ENCODE measurements around the gene C16orf89. TPM values are rescaled to one million over a fixed set of nuclear protein-coding genes. Genes with fewer than 3 reads are reported as not detected.

The C16orf89 gene
- total and polyA plus RNA-seq, 2 experiments from 2014 or later: 2.8 to 4.4 TPM

- peaks cover 35% of the 10 kb centered on the region for H3K79me2 ChIP-seq (replicated peaks; ENCODE audit: insufficient read depth)
- DNase-seq (ENCODE audit: low spot score) (no peak), ATAC-seq (no peak)
- 0 out of 3 replicates have a peak, but pooled peaks cover 3% of the 10 kb centered on the region for H3K9me3 Mint-ChIP-seq
- H3K9me2 ChIP-seq (ENCODE audit: insufficient read depth): no peaks in the 10 kb centered on the region
- H3K27ac Mint-ChIP-seq: no peak overlapping the region
- TF ChIP-seq STAT1 (IDR thresholded peaks at IDR 0.05; ENCODE audit: unreplicated experiment) (no peak), EZH2phosphoT487 (IDR thresholded peaks at IDR 0.05; ENCODE audit: unreplicated experiment) (no peak), ZNF114 (CRISPR knock-in tag; IDR thresholded peaks at IDR 0.05) (no peak), CTCF (conservative IDR thresholded peaks at IDR 0.05; ENCODE audit: low read depth in 2 of 2) (no peak), NANOG (IDR thresholded peaks at IDR 0.05; ENCODE audit: borderline replicate concordance) (no peak), JUNB (IDR thresholded peaks at IDR 0.05; ENCODE audit: unreplicated experiment) (no peak), REST (IDR thresholded peaks at IDR 0.05; ENCODE audit: unreplicated experiment) (no peak), ETS1 (IDR thresholded peaks at IDR 0.05) (no peak), EZH2 (IDR thresholded peaks at IDR 0.05; ENCODE audit: low read depth, unreplicated experiment) (no peak), ZNF462 (CRISPR knock-in tag; IDR thresholded peaks at IDR 0.05) (no peak), CREB1 (CRISPR knock-in tag; IDR thresholded peaks at IDR 0.05; ENCODE audit: low read depth) (no peak), POLR2AphosphoS5 (IDR thresholded peaks at IDR 0.05; ENCODE audit: low read depth) (no peak), ZNF331 (CRISPR knock-in tag; IDR thresholded peaks at IDR 0.05; ENCODE audit: low read depth) (no peak)
- H3F3A ChIP-seq (replicated peaks; ENCODE audit: low read depth): no peaks in the 10 kb centered on the region; the same call in 1 of the 2 replicates
- peaks cover 14% of the 10 kb centered on the region for H3K27me3 Mint-ChIP-seq (ENCODE audit: insufficient read depth, low read depth, poor library complexity)
- no peaks in the 10 kb centered on the region for H3K27me3 ChIP-seq (ENCODE audit: insufficient read depth)
- peaks cover 21% of the 10 kb centered on the region for H3K36me3 Mint-ChIP-seq (ENCODE audit: low read depth)
- peak overlapping the region; percentile 97 for H2AFZ ChIP-seq
- H3K4me1 ChIP-seq (ENCODE audit: insufficient read depth): peaks cover 7% of the 10 kb centered on the region
- H3K4me2 ChIP-seq: peak overlapping the region; percentile 97; the same call in 1 of the 2 replicates
- H3K27ac ChIP-seq (ENCODE audit: low read depth): no peak overlapping the region
- H3K4me3 Mint-ChIP-seq: peak overlapping the region; percentile 96
- H4K20me1 ChIP-seq (replicated peaks; ENCODE audit: insufficient read depth): no peaks in the 10 kb centered on the region; the same call in 1 of the 2 replicates
- H3K4me3 ChIP-seq: peak overlapping the region; percentile 94
- H3K4me1 Mint-ChIP-seq: peaks cover 18% of the 10 kb centered on the region
- no peaks in the 10 kb centered on the region for H3K36me3 ChIP-seq (ENCODE audit: insufficient read depth)
Observed at GRCh38 chr16:5071341-5071680, 5.6 kb upstream of the C16orf89 start.
